Liver (tissue), 9 donors: Measurements from ENCODE around the gene KLF15. TPM values are rescaled to one million over a fixed set of nuclear protein-coding genes. Genes with fewer than 3 reads are reported as not detected.

ENCODE experiments used
- DNase-seq: peaks from one replicate; pipeline ENCODE4 v3.0.0-alpha.2; 2017; ENCODE audit warnings: low spot score
- H3K27ac ChIP-seq, 2 donors: one replicate each; pipeline ENCODE4 v1.7.0; 2013; ENCODE audit warnings: inconsistent platforms in 2 of 2, low read length in 2 of 2, control low read depth in 1 of 2, low read depth in 1 of 2, mild to moderate bottlenecking in 1 of 2
- H3K27me3 ChIP-seq, 4 donors: one replicate each; pipeline versions ENCODE4 v1.6.1 to v1.7.0; 2013; ENCODE audit warnings: low read length in 3 of 4, inconsistent platforms in 1 of 4, mild to moderate bottlenecking in 1 of 4, moderate library complexity in 1 of 4; ENCODE audit not compliant: control insufficient read depth in 4 of 4, insufficient read depth in 4 of 4
- H3K36me3 ChIP-seq, 4 donors: one replicate each; pipeline versions ENCODE4 v1.6.1 to v1.7.0; 2013; ENCODE audit warnings: low read length in 3 of 4, mild to moderate bottlenecking in 3 of 4, low read depth in 1 of 4, moderate library complexity in 1 of 4; ENCODE audit not compliant: control insufficient read depth in 4 of 4, insufficient read depth in 3 of 4
- H3K4me1 ChIP-seq, 4 donors: one replicate each; pipeline versions ENCODE4 v1.6.1 to v1.7.0; 2013; ENCODE audit warnings: low read length in 3 of 4, mild to moderate bottlenecking in 3 of 4, moderate library complexity in 1 of 4; ENCODE audit not compliant: control insufficient read depth in 4 of 4, insufficient read depth in 4 of 4
- H3K4me3 ChIP-seq, 3 donors: one replicate each; pipeline versions ENCODE4 v1.6.1 to v1.7.0; 2013; ENCODE audit warnings: low read length in 3 of 3, control low read depth in 1 of 3, low read depth in 1 of 3, mild to moderate bottlenecking in 1 of 3
- H3K9ac ChIP-seq, 2 donors: one replicate each; pipeline ENCODE4 v1.7.0; 2013; ENCODE audit warnings: low read length in 2 of 2, mild to moderate bottlenecking in 2 of 2, moderate library complexity in 2 of 2, control low read depth in 1 of 2, low read depth in 1 of 2
- H3K9me3 ChIP-seq, 4 donors: one replicate each; pipeline versions ENCODE4 v1.6.1 to v1.7.0; 2013; ENCODE audit warnings: low read length in 3 of 4; ENCODE audit not compliant: control insufficient read depth in 4 of 4
- ATF3 ChIP-seq: IDR thresholded peaks from 2 replicates; pipeline ENCODE4 v1.6.1; 2016; ENCODE audit warnings: antibody characterized with exemption
- CTCF ChIP-seq: fragments of 150-350 bp; IDR thresholded peaks from 2 replicates; pipeline ENCODE4 v1.5.1; 2017; ENCODE audit warnings: improper control_type of control experiment, low read depth, low read length; ENCODE audit not compliant: missing input control
- EGR1 ChIP-seq, 2 donors: IDR thresholded peaks; 2 replicates each; pipeline ENCODE4 v1.6.1; 2016 to 2018; ENCODE audit warnings: antibody characterized with exemption in 2 of 2, low read depth in 2 of 2
- FOXA1 ChIP-seq: IDR thresholded peaks from 2 replicates; pipeline ENCODE4 v1.6.1; 2016; ENCODE audit warnings: antibody characterized with exemption
- FOXA2 ChIP-seq: IDR thresholded peaks from 2 replicates; pipeline ENCODE4 v1.6.1; 2016; ENCODE audit warnings: antibody characterized with exemption
- GABPA ChIP-seq, 2 donors: IDR thresholded peaks in 1 of 2; conservative IDR thresholded peaks in 1 of 2; 2 replicates each; pipeline ENCODE4 v1.6.1; 2016; ENCODE audit warnings: antibody characterized with exemption in 2 of 2, mild to moderate bottlenecking in 1 of 2, moderate library complexity in 1 of 2
- HNF4A ChIP-seq, 2 donors: conservative IDR thresholded peaks; 2 replicates each; pipeline ENCODE4 v1.6.1; 2016; ENCODE audit warnings: antibody characterized with exemption in 2 of 2, mild to moderate bottlenecking in 2 of 2
- HNF4G ChIP-seq: IDR thresholded peaks from 2 replicates; pipeline ENCODE4 v1.6.1; 2016; ENCODE audit warnings: antibody characterized with exemption
- JUND ChIP-seq, 2 donors: IDR thresholded peaks; 2 replicates each; pipeline ENCODE4 v1.6.1; 2016; ENCODE audit warnings: antibody characterized with exemption in 2 of 2
- MAX ChIP-seq: IDR thresholded peaks from 2 replicates; pipeline ENCODE4 v1.6.1; 2016; ENCODE audit warnings: antibody characterized with exemption
- NR2F2 ChIP-seq: IDR thresholded peaks from 2 replicates; pipeline ENCODE4 v1.6.1; 2016; ENCODE audit warnings: antibody characterized with exemption
- RAD21 ChIP-seq, 2 donors: IDR thresholded peaks; 2 replicates each; pipeline ENCODE4 v1.6.1; 2016; ENCODE audit warnings: antibody characterized with exemption in 2 of 2, mild to moderate bottlenecking in 2 of 2
- REST ChIP-seq: IDR thresholded peaks from 2 replicates; pipeline ENCODE4 v1.6.1; 2016; ENCODE audit warnings: antibody characterized with exemption, mild to moderate bottlenecking
- RXRA ChIP-seq, 2 donors: IDR thresholded peaks; 2 replicates each; pipeline ENCODE4 v1.6.1; 2017 to 2018; ENCODE audit warnings: antibody characterized with exemption in 2 of 2, mild to moderate bottlenecking in 1 of 2
- SP1 ChIP-seq: IDR thresholded peaks from 2 replicates; pipeline ENCODE4 v1.6.1; 2018; ENCODE audit warnings: antibody characterized with exemption, mild to moderate bottlenecking
- TAF1 ChIP-seq: conservative IDR thresholded peaks from 2 replicates; pipeline ENCODE4 v1.6.1; 2016; ENCODE audit warnings: antibody characterized with exemption, mild to moderate bottlenecking
- YY1 ChIP-seq: IDR thresholded peaks from 2 replicates; pipeline ENCODE4 v1.6.1; 2016; ENCODE audit warnings: antibody characterized with exemption, mild to moderate bottlenecking
- ZBTB33 ChIP-seq: IDR thresholded peaks from 2 replicates; pipeline ENCODE4 v1.6.1; 2016; ENCODE audit warnings: antibody characterized with exemption
- WGBS: extraction: QIAGEN DNeasy Blood & Tissue Kit; methylation state at CpG from one replicate; pipeline ENCODE4 v1.1.7; 2013; 5-methylcytosine and 5-hydroxymethylcytosine counted together
- polyA plus RNA-seq, 2 donors: library from polyadenylated mRNA; stranded (reverse) in 1 of 2; unstranded in 1 of 2; fragments of 200-250 nt in 1 of 2; fragments of >200 nt in 1 of 2; fragmentation: Nextera tagmentation in 1 of 2; extraction: Ambion mirVana in 1 of 2; gene quantifications; one replicate each; pipeline versions ENCODE4 v1.2.1 to v1.2.3, GENCODE V29; 2013 to 2015
- total RNA-seq, 2 donors: library from RNA; depleted of rRNA; stranded (reverse); fragments of >200 nt; gene quantifications; one replicate each; pipeline ENCODE4 v1.2.3, GENCODE V29; 2014
- donor health status: healthy.
- donor health status: healthy.
- donor health status: healthy.
- donor health status: healthy.
- donor health status: healthy.

The KLF15 gene
- total and polyA plus RNA-seq, 4 donors = 21.4 to 103 (median 49.3) TPM

GRCh38 chr3:126401611-126402160 lies 44.5 kb upstream of the KLF15 start:
- Histone ChIP-seq H3K27ac (no peak overlapping the region), H3K4me1 (no peaks in the 10 kb centered on the region), H3K9ac (no peak overlapping the region), H3K9me3 (no peaks in the 10 kb centered on the region), H3K36me3 (no peaks in the 10 kb centered on the region), H3K4me3 (no peak overlapping the region), H3K27me3 (no peaks in the 10 kb centered on the region)
- no peak for TF ChIP-seq FOXA2
- TF ChIP-seq RAD21 (IDR thresholded peaks at IDR 0.05) = no peak
- TF ChIP-seq MAX = no peak
- TF ChIP-seq FOXA1 = no peak
- TF ChIP-seq ATF3 = no peak
- TF ChIP-seq CTCF = no peak
- TF ChIP-seq EGR1 (IDR thresholded peaks at IDR 0.05; ENCODE audit: low read depth in 2 of 2) = no peak
- 80% methylated on average over 8 of the region's 8 CpGs for WGBS
- DNase-seq = no peak

- 94% methylated on average over 4 of the region's 4 CpGs for WGBS
- Histone ChIP-seq H3K4me3 (no peak overlapping the region), H3K27me3 (peaks cover 0 to 2% (median 0%) of the 10 kb centered on the region in 4 donors), H3K27ac (no peak overlapping the region), H3K36me3 (no peaks in the 10 kb centered on the region), H3K9me3 (no peaks in the 10 kb centered on the region), H3K4me1 (no peaks in the 10 kb centered on the region), H3K9ac (no peak overlapping the region)
- DNase-seq = no peak
- TF ChIP-seq ZBTB33 (no peak), FOXA2 (no peak), CTCF (no peak), GABPA (IDR thresholded peaks at IDR 0.05 in 1 of 2, conservative IDR thresholded peaks at IDR 0.05 in 1 of 2) (no peak), SP1 (no peak), NR2F2 (no peak), HNF4G (no peak), ATF3 (no peak), MAX (no peak), REST (no peak), JUND (IDR thresholded peaks at IDR 0.05) (no peak), TAF1 (no peak), FOXA1 (no peak), HNF4A (conservative IDR thresholded peaks at IDR 0.05) (no peak), RXRA (IDR thresholded peaks at IDR 0.05) (no peak), RAD21 (IDR thresholded peaks at IDR 0.05) (no peak), EGR1 (IDR thresholded peaks at IDR 0.05; ENCODE audit: low read depth in 2 of 2) (no peak), YY1 (no peak)
Measured at GRCh38 chr3:126399756-126400155, 42.5 kb upstream of the KLF15 start.
